Testis (tissue), 3 donors: ENCODE measurements around the gene CFAP221. TPM values are rescaled to one million over a fixed set of nuclear protein-coding genes. Genes with fewer than 3 reads are reported as not detected.

ENCODE experiments used
- DNase-seq: peaks from one replicate; pipeline ENCODE4 v3.0.0-alpha.2; 2019
- H3K27ac ChIP-seq, 2 donors: fragments of 200-600 bp; sonication (generic); one replicate each; pipeline ENCODE4 v1.5.1; 2019
- H3K27me3 ChIP-seq: fragments of 200-600 bp; sonication (generic); one replicate; pipeline ENCODE4 v1.5.1; 2019
- H3K36me3 ChIP-seq: fragments of 200-600 bp; sonication (generic); one replicate; pipeline ENCODE4 v1.5.1; 2017; ENCODE audit warnings: low read depth; ENCODE audit errors: missing control alignments
- H3K4me1 ChIP-seq: fragments of 200-600 bp; sonication (generic); one replicate; pipeline ENCODE4 v1.5.1; 2019
- H3K4me3 ChIP-seq, 2 donors: fragments of 200-600 bp; sonication (generic); one replicate each; pipeline ENCODE4 v1.5.1; 2017 to 2019
- H3K9me3 ChIP-seq: fragments of 200-600 bp; sonication (generic); one replicate; pipeline ENCODE4 v1.5.1; 2017
- POLR2A ChIP-seq: fragments of 450-650 bp; IDR thresholded peaks from one replicate; pipeline ENCODE4 v1.6.1; 2017; ENCODE audit warnings: antibody characterized with exemption, mild to moderate bottlenecking, moderate library complexity
- WGBS, 2 donors: methylation state at CpG; one replicate each; pipeline ENCODE4 v1.1.5; 2018; 5-methylcytosine and 5-hydroxymethylcytosine counted together
- intact Hi-C: fragments of 100-400 bp; cut with DNase I; formaldehyde crosslinking; loops from one replicate; pipeline ENCODE4 v1.15.1; 2023; ENCODE audit warnings: low total_unique reads
- polyA plus RNA-seq: library from polyadenylated mRNA; stranded (reverse); fragments of 350-450 nt; fragmentation: Illumina TruSeq; extraction: RNeasy Lipid Tissue Mini Kit (QIAGEN cat#74804); gene quantifications from one replicate; pipeline ENCODE4 v1.2.3, GENCODE V29; 2014; ENCODE audit warnings: low read depth, low replicate concordance; ENCODE audit not compliant: insufficient read depth
- total RNA-seq, 2 donors: library from RNA; depleted of rRNA; stranded (reverse); fragments of >200 nt; gene quantifications; one replicate each; pipeline ENCODE4 v1.2.3, GENCODE V29; 2016
- TF ChIP-seq, protein P1 (sequence below), 3 experiments: fragments of 450-650 bp in 2 of 3; fragments of 200-600 bp in 1 of 3; sonication (generic) in 1 of 3; IDR thresholded peaks; one replicate each; pipeline ENCODE4 v1.5.1; 2016 to 2019; ENCODE audit warnings: antibody characterized with exemption in 3 of 3, mild to moderate bottlenecking in 2 of 3, moderate library complexity in 1 of 3

The CFAP221 gene
- total and polyA plus RNA-seq, 3 donors from 2014 or later: 28.2 to 91.2 (median 62.4) TPM

DNA sequence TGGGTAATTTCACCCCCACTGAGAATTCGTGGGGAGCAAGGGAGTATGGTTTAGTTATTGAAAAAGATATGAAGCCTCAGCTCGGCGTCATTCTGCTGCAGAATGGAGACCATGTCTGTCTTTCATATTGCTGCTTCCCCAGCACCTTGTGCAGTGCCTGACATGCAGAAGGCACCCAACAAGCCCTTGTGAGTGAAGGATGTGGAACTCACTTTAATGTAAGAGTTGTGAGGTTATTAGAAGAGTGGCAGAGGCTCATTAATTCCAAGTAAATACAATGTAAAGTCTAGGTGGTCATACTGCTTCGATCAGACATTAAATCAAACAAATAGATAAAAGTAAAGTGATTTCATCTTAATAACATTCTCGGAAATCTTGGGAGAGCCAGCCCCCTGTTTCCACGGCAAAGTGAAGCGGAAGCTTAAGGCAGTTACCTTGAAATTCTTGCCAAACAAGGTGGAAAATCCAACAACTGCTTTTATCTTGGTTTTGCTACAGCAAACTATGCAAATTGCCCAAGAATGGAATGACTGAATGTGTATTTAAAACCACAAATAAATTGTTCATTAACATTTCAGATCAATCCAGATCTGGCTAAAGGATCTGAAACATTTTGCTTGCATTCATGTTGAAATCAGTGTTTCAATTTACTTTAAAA is 9.6 kb downstream of the CFAP221 start:
- no peak overlapping the region for H3K4me3 ChIP-seq
- no peak for TF ChIP-seq POLR2A
- TF ChIP-seq, protein P1, sequence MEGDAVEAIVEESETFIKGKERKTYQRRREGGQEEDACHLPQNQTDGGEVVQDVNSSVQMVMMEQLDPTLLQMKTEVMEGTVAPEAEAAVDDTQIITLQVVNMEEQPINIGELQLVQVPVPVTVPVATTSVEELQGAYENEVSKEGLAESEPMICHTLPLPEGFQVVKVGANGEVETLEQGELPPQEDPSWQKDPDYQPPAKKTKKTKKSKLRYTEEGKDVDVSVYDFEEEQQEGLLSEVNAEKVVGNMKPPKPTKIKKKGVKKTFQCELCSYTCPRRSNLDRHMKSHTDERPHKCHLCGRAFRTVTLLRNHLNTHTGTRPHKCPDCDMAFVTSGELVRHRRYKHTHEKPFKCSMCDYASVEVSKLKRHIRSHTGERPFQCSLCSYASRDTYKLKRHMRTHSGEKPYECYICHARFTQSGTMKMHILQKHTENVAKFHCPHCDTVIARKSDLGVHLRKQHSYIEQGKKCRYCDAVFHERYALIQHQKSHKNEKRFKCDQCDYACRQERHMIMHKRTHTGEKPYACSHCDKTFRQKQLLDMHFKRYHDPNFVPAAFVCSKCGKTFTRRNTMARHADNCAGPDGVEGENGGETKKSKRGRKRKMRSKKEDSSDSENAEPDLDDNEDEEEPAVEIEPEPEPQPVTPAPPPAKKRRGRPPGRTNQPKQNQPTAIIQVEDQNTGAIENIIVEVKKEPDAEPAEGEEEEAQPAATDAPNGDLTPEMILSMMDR (IDR thresholded peaks at IDR 0.05): no peak
- intact Hi-C loops: no loop called here
- H3K36me3 ChIP-seq: no peaks in the 10 kb centered on the region
- H3K27me3 ChIP-seq: no peaks in the 10 kb centered on the region
- no peak overlapping the region for H3K27ac ChIP-seq
- 81 to 84% methylated on average over 7 of the region's 7 CpGs for WGBS, 2 donors
- no peak for DNase-seq
- no peaks in the 10 kb centered on the region for H3K9me3 ChIP-seq
- no peaks in the 10 kb centered on the region for H3K4me1 ChIP-seq

DNA sequence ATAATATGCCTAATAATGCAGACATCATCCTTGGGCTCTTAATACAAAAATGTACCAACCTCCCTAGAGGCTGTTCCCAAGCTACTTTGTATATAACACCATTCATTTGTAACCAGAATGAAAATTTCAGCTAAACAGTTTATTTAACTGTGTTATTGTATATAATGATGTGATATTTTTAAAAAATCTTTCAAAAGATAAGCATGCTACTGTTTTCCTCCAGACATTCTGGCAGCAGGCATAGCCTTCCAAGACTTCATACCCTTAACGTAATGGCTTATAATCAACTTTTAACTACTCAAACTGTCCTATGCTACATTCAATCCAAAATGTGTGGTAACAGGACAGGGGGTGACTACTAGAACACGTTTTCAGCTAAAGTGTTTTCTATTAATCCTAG is 21.2 kb downstream of the CFAP221 start:
- 82 to 83% methylated on average over 2 of the region's 2 CpGs for WGBS, 2 donors
- Histone ChIP-seq H3K9me3 (no peaks in the 10 kb centered on the region), H3K4me3 (no peak overlapping the region), H3K36me3 (no peaks in the 10 kb centered on the region), H3K27me3 (no peaks in the 10 kb centered on the region), H3K27ac (no peak overlapping the region), H3K4me1 (no peaks in the 10 kb centered on the region)
- no peak for DNase-seq
- TF ChIP-seq, protein P1 (IDR thresholded peaks at IDR 0.05): no peak
- no peak for TF ChIP-seq POLR2A
- intact Hi-C loops: no loop called here

DNA sequence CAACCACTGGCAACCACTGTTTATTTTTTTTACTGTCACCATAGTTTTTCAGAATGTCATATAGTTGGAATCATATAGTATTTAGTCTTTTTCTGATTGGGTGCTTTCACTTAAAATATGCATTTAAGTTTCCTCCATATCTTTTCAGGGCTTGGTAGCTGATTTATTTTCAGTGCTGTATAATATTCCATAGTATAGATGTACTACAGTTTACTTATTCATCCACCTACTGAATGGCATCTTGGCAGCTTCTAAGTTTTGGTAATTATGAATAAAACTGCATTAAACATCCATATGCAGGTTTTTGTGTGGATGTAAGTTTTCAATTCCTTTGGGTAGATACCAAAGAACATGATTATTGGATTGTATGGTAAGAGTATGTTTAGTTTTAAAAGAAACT is 23.0 kb downstream of the CFAP221 start:
- TF ChIP-seq, protein P1 (IDR thresholded peaks at IDR 0.05): no peak
- no peak for TF ChIP-seq POLR2A
- DNase-seq: no peak
- no peaks in the 10 kb centered on the region for H3K9me3 ChIP-seq
- intact Hi-C loops: no loop called here
- no peaks in the 10 kb centered on the region for H3K36me3 ChIP-seq
- no peak overlapping the region for H3K27ac ChIP-seq
- no peaks in the 10 kb centered on the region for H3K27me3 ChIP-seq
- no peak overlapping the region for H3K4me3 ChIP-seq
- no peaks in the 10 kb centered on the region for H3K4me1 ChIP-seq

DNA sequence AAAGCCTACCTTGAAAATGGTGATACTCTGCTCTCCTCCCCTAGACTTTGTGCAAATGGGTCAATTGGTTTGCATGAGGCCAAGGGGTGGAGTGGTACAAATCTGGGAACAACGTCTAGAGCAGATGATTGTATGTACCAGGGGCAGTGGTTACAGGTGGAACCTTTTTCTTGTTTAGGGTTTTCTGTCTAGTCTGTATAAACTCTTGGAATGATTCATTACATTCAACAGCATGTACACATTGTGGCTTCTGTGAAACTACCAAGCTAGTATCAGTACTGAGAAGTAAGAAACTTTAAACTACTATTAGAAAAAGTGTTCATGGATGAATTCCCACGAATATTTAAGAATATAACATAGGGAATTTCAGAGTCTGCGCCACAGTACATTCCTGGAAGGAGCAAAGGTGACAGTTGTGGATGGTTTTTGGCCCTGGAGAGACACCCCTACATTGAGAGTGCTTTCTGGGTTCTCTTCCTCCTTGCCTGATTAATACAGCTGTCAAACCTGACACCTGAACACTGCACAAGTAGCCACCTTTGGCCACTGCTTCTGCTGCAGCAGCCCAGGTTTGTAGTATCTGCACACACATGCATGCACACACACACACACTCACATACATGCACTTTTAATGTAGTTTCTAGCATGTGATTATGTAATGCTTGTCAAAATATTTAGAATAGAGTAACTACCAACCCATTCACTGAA is 30.0 kb downstream of the CFAP221 start:
- Histone ChIP-seq H3K4me1 (no peaks in the 10 kb centered on the region), H3K27me3 (no peaks in the 10 kb centered on the region), H3K27ac (no peak overlapping the region), H3K36me3 (no peaks in the 10 kb centered on the region), H3K4me3 (no peak overlapping the region), H3K9me3 (no peaks in the 10 kb centered on the region)
- DNase-seq: no peak
- intact Hi-C loops: no loop called here
- TF ChIP-seq, protein P1 (IDR thresholded peaks at IDR 0.05): no peak
- WGBS, 2 donors: 76 to 87% methylated on average over 3 of the region's 3 CpGs

DNA sequence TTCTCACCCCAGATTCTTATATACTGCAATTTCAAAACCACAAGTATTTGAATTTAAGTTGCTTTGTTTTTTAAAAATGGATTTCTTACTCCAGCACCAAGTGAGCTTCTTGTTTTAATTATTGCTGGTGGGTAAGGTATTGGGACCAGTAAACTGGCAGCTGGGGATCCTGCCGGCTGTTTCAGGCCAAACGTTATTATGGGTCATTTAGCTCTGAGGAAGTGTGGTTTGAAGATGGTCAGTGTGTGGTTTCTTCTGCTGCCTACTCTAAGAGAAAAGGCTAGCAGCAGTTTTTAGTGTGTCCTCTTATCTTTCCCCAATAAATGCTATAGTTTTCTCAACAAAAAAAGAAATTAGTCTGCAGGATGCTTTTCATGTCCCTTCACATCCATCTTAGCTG is 30.6 kb downstream of the CFAP221 start:
- intact Hi-C loops: no loop called here
- Histone ChIP-seq H3K4me3 (no peak overlapping the region), H3K27me3 (no peaks in the 10 kb centered on the region), H3K4me1 (no peaks in the 10 kb centered on the region), H3K27ac (no peak overlapping the region), H3K9me3 (no peaks in the 10 kb centered on the region), H3K36me3 (no peaks in the 10 kb centered on the region)
- TF ChIP-seq POLR2A: no peak
- TF ChIP-seq, protein P1 (IDR thresholded peaks at IDR 0.05): no peak
- DNase-seq: no peak
- 64 to 65% methylated on average over 2 of the region's 2 CpGs for WGBS, 2 donors
